Measurements from ENCODE around the gene NAA50.

- TF ChIP-seq MYC (IDR thresholded peaks at IDR 0.05; ENCODE audit: low read depth, low read length): no peak
- TF ChIP-seq CTCF (IDR thresholded peaks at IDR 0.05; ENCODE audit: extremely low read depth in 1 of 2, insufficient read depth in 1 of 2, low read depth in 1 of 2, low read length in 2 of 2): no peak
- no peak for TF ChIP-seq EZH2 (IDR thresholded peaks at IDR 0.05; ENCODE audit: borderline replicate concordance, low read depth, low read length, severe bottlenecking)
- no peak for TF ChIP-seq JUN (IDR thresholded peaks at IDR 0.05; ENCODE audit: borderline replicate concordance, insufficient read depth, insufficient read length, low read depth)
- no peak for TF ChIP-seq POLR2A (IDR thresholded peaks at IDR 0.05; ENCODE audit: low read depth, low read length)
Measured at GRCh38 chr3:113719758-113720157, 26.3 kb downstream of the NAA50 start.
